Peyer's patch (tissue), 4 donors: ENCODE results near the gene PRRT2.

Source experiments
- POLR2A ChIP-seq, 2 donors: fragments of 450-650 bp; IDR thresholded peaks; one replicate each; pipeline ENCODE4 v1.5.1; 2017; ENCODE audit warnings: antibody characterized with exemption in 2 of 2, mild to moderate bottlenecking in 2 of 2, moderate library complexity in 2 of 2
- TF ChIP-seq, protein P1 (sequence below), 6 experiments: fragments of 450-650 bp in 4 of 6; fragments of 200-600 bp in 2 of 6; sonication (generic) in 1 of 6; IDR thresholded peaks; one replicate each; pipeline ENCODE4 v1.5.1; 2017 to 2019; ENCODE audit warnings: antibody characterized with exemption in 6 of 6, mild to moderate bottlenecking in 3 of 6, moderate library complexity in 1 of 6

- TF ChIP-seq, protein P1, sequence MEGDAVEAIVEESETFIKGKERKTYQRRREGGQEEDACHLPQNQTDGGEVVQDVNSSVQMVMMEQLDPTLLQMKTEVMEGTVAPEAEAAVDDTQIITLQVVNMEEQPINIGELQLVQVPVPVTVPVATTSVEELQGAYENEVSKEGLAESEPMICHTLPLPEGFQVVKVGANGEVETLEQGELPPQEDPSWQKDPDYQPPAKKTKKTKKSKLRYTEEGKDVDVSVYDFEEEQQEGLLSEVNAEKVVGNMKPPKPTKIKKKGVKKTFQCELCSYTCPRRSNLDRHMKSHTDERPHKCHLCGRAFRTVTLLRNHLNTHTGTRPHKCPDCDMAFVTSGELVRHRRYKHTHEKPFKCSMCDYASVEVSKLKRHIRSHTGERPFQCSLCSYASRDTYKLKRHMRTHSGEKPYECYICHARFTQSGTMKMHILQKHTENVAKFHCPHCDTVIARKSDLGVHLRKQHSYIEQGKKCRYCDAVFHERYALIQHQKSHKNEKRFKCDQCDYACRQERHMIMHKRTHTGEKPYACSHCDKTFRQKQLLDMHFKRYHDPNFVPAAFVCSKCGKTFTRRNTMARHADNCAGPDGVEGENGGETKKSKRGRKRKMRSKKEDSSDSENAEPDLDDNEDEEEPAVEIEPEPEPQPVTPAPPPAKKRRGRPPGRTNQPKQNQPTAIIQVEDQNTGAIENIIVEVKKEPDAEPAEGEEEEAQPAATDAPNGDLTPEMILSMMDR (IDR thresholded peaks at IDR 0.05): no peak
- TF ChIP-seq POLR2A (IDR thresholded peaks at IDR 0.05): no peak
Observed at GRCh38 chr16:29790949-29791844, 20.8 kb upstream of the PRRT2 start.
